ENCODE results near the gene STXBP5.

The STXBP5 gene

DNA sequence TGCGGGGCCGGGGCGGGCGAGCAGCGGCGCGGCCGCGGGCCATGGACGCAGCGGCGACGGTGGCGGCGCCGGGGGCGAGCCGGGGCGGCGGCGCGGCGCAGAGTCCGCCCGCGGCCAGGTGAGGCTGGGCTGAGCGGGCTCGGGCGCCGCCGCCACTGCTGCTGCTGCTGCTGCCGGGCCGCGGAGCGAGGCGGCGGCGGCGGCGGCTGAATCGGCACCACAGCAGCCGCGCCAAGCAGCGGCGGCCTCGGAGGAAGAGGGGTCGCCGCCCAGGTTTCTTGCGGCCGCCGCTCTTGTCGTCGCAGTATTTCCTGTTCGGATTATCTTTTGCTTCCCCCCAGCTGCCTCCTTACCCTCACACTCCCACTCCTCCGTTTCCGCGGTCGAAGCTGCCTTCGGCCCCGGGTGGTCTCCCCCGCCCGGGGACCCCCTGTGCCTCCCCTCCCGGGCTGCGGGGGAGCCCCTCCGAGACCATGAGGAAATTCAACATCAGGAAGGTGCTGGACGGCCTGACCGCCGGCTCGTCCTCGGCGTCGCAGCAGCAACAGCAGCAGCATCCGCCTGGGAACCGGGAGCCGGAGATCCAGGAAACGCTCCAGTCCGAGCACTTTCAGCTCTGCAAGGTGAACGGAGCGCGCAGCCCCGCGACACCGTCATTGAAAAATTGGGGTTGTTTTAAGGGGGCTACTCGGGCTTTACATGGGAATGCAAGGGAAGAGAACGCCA is at the start of gene STXBP5:
Gene STXBP5, plus strand, starts transcription at position 358 of the 726 bp plus-strand sequence. Its CDS starts 116 bp downstream, at position 474.
- peak; percentile 57 for DNase-seq

DNA sequence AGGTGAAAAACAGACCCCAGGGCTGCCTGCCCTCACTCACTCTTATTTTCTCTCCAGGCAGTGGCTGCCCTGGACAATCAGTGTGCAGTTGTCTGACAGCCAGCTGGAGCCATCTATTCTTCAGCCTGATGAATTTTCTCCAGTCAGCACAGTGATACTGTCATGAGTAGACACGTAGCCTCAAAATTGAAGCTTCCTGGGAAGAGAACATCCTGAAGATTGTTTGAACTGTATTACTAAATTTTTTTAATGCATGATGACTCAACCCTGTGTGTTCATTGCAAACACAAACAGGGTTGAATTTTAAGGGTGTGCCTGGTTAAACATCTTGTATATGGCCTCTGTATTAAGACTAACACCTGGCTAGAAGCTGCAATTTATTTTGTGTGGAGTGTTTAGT is 49.8 kb upstream of the STXBP5 start:
- DNase-seq: no peak

DNA sequence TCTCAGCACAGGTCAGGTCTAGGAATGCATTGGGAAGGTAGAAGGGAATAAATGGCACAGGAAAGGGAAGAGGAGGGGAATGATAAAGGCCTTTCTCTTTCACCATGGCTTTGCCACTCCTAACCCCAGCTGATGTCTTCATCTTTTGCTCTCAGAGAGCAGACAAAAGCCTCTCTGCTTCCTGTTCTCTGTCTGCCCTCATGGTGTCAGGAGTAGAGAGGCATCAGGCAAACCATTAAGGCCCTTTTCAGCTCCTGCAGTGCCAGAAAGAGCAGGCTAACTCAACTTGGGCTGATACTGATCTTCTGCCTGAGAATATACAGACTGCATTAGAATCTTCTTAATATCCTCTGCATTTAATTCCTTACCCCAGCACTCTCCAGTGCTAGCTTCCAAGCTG is 48.0 kb upstream of the STXBP5 start:
- DNase-seq: no peak

DNA sequence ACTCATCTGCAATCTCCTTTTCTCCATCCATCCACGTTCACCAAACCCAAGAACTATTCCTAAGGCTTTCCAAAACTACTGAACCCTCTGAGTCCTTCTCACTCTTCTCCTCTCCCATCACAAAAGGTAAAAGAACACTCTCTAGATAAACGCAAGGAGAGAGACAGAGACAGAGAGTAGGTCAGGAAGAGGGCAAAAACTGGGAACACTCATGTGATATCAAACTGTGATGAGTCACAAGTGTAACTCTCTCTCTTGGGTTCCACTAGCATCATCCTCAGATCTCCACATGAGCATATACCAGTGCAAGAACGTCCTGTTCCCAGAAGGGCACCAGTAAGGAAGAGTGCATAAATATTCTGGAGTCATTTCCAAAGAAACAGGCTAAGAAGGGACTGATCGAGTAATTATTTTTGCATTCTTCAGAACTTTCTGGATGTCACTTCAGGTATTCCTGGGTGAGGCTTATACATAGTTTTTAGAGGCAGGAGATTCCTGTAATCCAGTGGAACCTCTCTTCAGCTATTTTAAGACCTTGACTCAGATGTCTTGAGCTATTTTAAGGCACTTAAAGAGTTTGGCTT is 47.3 kb upstream of the STXBP5 start:
- DNase-seq: no peak

DNA sequence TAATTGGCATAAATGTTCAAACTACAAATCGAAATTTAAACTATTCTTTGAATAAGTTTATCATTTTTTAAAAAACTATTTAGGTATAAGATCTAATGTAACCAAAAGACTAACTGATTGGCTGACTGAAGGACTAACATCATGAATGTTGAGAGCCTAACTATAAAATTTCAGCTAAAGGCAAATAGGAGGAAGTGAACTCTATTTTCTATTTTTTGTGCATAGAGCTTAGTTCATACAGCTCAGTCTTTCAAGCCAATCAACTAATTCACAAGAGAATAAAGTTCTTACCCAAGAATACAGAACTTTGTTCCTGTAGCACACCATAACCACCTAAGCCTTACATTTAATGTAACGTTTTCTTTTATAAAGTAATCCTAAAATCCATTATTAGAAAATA is 46.3 kb upstream of the STXBP5 start:
- no peak for DNase-seq

DNA sequence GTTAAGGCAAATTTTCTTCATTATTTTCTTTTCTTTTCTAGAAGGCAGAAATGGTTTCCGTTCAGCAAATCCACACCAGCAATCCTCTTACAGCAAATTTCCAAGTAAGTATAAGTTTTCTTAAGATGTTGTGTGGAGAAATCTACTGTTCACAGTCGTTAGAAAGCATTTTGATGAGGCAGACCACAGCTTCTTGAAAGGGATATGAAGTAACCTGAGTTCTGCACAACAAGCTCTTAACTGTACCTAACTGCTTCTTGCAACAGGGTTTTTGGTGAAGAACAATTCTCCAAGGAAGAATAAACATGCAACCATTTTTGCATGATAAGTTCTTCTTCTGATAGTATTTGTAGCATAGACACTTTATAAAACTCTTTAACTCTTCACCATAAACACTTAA is 45.3 kb upstream of the STXBP5 start:
- no peak for DNase-seq

DNA sequence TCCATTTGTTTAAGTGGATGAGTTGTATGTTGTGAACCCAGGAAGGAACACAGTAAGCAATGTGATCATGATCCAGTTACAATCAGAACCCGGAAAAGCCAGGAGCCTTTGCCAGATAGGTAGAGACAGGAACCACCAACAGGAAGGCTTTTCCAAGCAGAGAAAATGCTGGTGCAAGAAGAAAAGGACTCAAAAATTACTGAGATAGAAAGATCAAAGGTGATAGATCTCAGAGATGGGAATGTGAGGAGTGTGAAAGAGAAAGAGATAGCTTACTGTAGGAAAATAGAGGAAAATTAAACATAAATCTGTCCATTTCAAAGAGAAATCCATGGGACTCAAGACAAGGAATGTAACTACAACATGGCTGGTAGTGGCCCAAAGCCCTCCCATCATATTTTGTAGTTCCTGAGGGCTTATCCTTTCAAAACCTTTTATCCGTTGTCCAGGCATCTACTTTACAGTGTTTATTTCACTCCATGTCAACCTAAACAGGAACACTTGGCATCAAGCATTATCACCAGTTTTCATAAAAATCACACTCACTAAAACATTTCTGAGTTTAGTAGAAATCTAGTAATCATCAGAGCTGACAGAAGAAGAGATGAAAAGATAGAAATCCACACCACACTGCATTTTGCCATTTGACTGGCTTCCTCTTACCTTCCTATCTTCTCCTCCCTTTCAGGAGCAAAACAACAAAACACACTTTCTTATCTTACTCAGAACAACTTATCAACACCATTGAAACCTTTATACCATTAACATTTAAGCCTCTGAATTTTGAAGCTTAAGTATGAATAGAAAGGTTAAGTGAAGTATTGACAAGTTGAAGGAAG is 44.5 kb upstream of the STXBP5 start:
- DNase-seq: no peak

DNA sequence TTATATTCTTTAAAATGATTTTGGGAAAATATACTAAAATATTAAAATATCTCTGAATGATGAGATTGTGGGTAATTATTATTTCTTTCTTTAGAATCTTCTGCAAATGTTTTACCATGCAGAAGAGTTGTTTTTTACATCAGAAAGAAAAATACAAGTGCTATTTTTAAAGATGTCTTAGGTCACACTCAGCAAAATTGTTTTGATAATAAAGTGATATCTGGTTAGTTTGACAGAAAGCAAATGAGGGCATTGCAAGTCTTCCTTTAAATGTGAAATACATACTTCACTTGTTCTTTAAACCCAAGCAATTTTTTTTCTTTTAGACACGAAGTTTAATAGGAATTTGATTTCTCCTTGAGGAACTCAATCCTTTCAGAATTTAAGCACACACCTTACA is 43.6 kb upstream of the STXBP5 start:
- no peak for DNase-seq

DNA sequence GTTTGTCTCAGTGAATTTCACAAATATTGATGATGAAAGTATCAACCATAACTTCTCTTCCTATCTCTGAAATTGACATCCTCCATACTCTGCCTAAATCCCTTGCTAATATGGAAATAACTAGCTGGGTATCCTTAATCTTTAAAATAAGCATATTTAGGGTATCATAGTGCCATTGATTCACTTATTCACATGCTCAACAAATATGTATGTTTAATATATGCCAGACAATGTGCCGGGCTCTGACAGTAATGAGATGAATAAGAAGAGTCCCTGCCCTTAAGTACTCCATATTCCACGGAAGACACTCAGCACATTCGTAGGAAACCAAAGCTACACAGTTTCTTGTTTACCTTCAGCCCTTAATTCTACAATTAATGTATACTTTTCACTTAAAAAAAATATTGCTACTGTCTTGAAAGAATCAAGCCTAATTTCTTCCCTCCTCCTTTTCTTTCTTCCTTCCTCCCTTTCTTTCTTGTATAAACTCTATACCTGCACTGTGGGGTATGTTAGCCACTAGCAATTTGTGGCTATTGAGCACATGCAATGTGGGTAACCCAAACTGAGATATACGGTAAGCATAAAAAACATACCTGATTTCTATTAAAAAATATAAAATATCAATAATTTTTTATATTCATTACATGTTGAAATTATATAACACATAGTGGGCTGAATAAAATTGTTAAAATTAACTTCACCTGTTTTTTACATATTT is 42.8 kb upstream of the STXBP5 start:
- no peak for DNase-seq

DNA sequence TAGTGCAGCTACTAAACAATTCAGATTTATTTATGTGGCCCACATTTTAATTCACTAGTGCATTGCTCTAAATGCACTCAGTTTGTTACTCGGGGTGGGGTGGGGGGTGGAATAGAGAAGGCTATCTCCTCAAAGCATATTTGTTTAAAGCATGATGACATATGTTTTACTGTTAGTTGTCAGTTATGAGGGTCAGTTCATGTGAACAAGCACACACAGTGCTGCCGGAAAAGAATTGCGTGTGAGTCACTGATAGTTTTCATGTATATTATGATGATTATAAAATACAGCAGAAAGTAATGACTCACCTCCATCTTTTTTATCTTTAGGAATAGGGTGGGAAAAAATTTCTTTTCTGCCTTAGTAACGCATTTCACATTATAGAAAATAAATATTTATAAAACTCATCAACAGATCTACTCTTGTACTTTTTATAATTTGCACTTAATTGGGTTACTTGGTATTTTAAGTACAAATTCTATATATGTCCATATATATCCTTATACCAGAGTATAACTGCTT is 42.2 kb upstream of the STXBP5 start:
- DNase-seq: no peak

DNA sequence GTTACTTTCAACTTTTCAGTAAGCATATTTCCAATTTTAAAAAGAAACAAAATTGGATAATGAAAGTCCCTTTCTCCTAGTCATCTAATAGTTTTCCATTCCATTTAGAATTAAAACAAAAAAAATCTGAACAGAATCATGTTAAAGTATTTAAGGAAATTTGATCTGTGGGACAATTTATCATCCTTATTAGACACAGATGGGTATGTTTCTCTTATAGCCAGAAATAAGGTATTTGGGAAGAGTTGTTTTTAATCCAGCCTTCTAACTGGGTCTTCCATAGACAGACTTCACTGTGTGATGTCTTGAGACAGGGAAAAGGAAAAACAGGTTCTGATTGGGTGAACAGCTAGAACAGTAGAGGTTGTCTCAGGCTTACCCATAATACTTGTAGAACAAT is 39.5 kb upstream of the STXBP5 start:
- DNase-seq: no peak

DNA sequence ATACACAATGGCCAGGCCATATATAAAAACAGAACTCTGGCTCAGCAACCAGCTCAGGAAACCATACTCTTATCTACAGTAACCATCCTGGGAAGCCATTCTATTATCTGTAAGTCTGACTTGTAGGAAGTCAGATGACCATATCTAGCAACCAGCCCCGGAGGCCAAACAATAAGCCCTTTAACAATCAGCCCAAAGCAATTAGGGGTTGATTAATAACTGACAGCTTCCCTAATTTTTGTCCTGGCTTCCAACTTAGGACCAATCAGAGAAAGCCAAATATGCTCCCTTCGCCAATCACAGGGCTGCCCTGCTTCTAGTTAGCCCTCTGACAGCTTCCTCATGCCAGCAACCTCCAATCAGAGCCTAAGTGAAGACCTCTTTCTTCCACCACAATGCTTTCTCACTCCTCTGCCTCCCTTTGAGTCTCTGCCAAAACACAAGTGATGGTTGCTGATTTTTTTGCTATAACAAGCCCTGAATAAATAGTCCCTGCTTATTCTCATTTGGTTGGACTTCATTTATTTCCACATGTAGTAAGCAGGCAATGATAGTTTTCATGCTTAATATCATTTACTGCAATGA is 37.8 kb upstream of the STXBP5 start:
- DNase-seq: no peak

DNA sequence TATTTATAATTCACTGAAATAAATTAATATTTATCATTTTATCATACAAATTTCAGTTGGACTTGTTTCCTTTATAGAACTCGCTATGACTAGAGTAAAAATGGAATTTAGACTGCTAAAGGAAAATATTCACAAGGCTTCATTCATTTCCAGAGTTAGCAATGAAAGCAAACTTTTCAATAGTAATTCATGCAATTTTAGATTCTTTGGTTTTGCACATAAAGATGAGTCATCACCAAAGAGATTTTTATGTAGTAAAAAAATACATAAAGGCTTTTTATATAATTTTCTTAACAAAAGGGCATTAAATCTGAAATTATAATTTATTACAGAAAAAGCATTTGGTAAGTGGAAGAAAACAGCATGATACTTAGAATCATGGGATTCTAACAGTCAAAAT is 37.2 kb upstream of the STXBP5 start:
- no peak for DNase-seq

DNA sequence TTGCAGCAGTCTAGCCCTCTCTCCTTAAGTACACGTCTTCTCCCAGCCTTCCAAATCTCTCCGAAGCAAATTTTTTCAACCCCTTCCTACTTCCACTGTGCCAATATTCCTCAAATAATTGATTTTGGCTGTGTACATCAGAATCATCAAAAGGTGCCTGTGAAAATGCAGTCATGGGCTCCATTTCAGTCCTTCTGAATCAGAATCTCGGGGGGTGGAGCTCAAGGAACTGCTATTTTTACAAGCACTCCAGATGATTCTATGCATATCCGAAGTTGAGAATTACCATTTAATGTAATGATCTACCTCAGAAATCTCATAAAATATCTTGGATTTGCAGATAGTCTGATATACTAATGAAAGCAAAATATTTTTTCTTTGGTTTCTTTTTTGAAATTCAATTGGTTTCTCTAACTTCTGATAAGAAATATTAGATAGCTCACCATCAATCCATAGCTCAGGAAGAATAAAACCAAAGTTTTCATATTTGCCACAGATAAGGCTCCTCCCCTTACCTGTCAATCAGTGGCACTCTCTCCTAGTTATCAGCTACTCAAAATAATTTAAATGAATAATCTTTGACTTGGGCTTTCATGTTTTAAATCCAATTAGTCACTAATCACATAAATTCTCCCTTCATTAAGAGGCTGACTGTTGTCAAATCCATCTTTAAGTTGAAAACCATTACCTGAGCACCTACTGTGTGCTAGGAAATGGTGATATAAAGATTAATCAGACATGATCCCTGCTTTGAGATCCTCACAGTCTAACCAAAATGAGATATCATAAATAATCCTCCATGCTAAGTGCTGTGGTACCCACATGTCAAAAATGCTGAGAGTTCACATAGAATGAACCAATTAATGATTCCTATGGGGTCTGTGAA is 36.4 kb upstream of the STXBP5 start:
- DNase-seq: no peak

DNA sequence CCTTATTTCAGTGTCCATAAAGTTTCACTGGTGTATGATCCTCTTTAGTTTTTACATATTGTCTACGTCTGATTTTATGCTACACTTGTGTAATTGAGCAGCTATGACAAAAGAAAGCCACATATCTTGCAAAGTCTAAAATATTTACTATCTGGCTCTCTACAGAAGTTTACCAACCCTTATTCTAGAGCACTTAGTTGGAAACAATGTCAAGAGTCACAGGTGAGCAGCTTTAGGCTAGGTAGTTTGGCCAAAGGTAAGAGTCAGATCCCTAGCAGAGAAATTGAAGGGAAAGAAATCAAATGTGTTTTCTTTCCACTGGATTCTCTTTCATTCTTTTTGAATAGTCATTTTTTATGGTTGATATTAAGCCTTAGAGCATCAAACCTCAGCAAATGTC is 34.7 kb upstream of the STXBP5 start:
- no peak for DNase-seq

DNA sequence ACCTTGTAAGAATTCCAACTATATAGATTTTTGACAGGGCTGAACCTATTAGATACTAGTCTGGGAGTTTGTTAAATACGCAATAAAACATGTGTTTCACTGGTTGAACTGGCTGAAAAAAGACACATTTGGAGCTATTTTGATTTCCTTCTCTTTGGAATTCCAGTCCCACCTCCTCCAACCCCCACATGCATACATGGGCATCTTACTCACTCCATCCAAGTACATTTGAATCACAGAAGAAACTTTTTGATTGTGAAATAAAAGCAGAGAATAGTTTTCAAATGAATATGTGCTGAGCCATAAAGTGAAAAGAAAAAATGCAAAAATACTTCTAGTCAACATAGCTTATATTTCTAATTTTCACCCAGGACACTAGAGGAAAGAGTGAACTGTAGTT is 33.9 kb upstream of the STXBP5 start:
- DNase-seq: no peak

DNA sequence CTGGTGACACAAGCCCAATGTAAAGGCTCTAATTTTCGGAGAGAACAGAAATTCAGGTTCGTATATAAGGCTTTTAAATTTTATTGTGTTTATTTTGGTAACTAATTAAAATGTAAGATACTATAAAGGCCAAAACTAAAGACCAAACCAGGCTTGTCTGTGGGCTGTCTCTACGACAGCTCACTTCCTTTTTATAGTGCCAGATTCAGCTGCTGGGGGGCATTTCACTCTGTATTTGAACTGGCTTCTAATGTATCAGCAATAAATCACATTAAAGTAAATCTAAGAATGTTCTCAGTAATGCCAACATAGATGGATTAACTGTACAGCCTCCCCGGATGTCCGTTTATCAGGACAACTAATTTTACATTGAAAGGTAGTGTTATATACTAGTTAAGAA is 31.1 kb upstream of the STXBP5 start:
- no peak for DNase-seq

DNA sequence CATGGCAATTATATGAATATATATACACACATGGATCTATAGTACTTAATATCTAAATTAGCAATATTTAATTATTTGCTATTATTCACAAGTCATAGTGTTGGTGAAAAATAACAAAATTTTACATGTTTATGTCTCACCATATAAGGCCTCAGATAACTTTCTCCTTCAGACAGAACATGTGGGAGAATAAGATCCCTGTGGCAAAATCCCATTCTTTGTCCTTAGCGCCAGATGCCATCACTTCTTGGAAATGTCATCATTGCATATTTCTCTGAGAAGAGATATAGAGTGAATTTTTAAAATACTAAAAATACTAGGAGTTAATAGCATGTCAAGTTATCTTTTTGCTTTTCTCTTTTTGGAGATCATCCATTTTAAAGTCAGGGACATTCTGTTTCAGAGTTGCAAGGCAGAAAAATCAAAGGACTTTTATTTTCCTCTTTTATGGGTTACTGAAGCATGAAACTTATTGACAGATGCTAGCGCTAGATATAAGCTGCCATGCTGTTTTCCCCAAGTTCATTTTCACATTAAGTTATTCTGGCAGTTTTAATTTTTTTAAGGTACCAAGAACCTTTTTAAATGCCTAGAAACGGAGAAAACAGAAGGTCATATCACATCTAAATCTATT is 30.4 kb upstream of the STXBP5 start:
- no peak for DNase-seq

DNA sequence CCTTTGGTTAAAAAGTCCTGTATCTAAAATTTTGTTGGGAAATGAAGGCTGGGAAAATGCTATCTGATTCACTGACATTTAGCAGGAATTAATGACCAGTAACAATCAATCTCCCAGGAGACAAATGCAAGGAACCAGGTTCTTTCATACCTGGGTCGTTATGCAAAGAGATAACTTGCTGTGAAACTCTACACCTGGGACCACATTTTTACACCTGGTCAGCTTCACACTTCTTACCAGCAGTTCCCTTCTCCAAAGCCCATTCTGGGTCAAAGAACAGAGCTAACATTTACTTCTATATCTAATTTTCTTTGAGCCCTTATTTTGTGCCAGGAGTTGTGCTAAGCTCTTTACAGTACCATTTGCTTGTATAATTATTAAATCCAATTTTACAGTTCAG is 27.4 kb upstream of the STXBP5 start:
- no peak for DNase-seq

DNA sequence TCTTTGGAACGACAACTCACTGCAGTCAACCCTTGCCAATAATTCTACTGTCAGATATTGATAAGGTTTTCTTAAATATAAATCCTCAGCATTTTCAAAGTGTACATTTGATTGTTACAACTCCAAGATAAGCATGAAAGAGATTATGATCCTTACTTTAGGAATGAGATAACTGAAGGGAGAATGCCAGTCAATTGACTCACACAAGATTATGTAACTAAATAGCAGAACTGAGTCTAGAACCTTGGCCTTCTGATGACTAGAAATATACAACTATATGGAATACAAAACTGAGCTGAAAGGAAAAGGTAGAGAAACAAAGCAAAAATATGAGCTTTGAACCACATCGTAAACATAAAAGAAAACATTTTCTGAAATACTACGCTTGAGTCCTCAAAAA is 26.9 kb upstream of the STXBP5 start:
- no peak for DNase-seq

DNA sequence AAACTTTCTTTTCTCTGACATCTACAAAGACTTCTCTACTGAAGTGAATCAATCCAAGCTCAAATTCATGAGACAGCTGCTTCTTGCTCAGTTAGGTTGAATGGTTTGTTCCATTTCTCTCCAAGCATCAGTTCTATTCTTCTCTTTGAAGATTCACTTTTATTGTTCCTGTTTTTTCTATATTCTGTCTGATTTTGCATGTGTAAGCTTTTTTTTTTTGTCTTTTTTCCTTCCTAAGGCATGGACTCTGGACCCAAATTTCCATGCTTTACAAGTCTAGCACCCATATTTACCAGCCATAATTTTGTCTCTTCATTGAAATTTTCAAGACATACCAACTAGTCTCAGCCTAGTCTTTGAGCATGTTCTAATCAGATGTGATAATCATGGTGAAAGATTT is 25.9 kb upstream of the STXBP5 start:
- no peak for DNase-seq
